ENCODE results near the gene TBC1D22B.
A peak's percentile ranks its signal among the peaks of the same experiment; 100 is the strongest.

Gene TBC1D22B

DNA sequence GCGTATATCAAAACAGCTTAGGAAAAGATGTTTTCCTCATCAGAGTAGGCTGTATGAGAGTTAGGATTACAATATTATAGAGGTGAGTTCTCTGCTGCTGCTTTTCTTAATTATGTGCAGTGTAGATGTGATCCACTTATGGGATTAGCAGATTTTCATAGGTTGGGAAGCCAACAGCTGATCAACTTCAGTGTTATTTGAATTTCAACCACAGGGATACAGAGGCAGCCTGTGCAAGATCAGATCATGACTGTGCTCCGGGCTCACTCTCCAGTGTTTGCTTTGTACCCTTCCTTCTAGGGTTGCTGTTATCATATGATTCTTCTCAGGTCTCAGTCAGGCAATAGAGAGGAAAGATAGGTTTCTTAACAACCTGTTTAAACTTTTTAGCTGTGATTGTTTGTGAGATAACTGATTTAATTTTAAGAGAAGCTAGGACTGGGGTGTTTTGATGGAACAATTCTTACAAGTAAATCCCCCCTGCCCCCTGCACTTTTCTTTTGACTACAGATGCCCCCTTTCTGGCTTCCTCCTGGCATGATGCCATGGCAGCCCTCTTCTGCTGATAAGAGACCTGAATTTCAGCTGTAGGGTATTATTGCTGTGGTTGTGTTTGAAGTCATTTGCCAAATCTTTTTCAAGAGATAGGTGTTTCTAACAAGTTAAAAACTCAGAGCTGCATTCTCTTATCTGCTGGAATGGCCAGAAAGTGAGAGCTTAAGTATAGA, 104.7 kb downstream of the TBC1D22B start:
- no peak for DNase-seq

DNA sequence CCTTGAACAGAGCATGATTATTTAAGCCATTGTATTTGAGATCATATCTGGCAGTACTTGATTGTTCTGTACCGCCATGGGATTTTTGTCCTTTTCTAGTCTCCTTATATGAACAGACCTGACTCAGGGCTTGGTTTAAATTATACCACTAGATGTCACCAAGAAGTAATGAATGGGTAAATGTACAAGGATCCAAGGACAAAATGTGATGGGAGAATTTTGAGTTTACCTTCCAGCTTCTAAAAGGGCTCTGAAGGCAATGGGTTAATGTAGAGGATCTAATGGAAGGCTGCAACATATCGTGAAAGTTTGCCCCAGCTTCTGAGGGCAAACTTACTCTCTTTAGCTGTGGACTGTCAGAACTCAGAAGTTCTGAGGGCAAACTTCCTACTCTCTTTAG, 108.2 kb downstream of the TBC1D22B start:
- DNase-seq, result no peak

DNA sequence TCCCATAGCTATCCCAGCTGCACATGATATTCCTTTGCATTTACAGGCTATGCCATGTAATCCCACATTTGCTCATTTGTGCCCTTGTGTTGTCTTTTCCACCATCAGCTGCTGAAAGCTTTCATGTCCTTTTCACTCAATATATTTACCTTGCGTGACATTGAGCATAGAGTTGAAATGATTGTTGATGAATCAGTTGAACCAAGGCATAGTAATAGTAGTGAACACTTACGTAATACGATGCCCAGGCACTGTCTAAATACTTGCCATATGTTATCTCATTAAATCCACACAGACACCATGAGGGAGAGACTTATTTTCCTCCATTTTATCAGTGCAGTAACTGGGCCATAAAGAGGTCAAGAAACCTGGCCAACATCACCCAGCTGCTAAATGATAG, 109.3 kb downstream of the TBC1D22B start:
- DNase-seq, result no peak

DNA sequence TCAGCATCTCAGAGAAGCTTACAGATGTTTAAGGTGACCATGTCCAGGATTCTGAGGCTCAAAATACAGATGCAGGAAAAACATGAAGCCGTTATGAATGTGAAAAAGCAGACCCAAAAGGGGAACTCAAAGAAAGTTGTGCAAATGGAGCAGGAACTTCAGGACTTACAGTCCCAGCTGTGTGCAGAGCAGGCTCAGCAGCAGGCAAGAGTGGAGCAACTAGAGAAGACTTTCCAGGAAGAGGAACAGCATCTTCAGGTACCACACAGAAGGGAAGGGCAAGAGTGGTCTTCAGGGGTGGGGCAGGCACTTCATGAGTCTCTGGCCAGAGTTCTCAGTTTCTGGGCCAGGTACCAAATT, 111.4 kb downstream of the TBC1D22B start:
- DNase-seq, result no peak

DNA sequence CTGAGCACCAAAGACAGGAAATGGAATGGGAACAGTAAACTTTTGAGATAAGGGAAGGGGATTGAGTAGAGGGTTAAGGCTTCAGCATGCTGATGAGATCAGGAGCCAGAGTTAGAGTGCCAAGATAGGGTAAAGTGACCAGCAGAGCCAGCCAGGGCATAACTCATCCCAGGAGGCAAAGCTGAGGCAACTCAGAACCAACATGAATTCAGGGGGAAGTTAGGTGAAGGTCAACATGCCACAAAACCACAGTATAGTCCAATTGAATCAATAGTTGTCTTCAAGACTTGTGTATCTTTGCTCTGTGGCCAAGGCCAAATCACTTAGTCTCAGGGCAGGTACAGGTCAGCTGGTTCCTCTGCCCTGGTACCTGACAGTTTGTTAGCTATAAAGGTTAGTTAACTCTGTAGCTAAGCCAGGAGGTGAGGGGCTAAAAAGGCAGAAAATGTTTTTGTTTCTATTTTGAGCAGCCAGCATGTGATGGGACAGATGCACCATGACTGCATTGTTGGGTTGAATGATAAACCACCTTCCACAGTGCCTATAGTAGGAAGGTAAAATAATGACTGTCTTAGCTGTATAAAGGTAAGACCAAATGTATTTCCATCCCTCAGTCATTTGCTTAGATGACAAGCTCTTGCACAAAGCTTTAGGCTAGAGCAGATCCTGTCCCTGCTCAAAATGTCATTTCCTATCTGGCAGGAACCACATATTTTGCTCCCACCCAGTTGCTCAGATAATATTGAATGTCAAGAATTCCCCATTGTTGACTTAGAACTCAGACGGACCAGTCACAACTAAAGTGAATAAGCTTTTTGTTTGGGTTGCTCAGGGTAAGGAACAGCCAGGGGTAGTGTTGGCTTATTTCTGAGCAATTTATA, 112.0 kb downstream of the TBC1D22B start:
- DNase-seq, result no peak

DNA sequence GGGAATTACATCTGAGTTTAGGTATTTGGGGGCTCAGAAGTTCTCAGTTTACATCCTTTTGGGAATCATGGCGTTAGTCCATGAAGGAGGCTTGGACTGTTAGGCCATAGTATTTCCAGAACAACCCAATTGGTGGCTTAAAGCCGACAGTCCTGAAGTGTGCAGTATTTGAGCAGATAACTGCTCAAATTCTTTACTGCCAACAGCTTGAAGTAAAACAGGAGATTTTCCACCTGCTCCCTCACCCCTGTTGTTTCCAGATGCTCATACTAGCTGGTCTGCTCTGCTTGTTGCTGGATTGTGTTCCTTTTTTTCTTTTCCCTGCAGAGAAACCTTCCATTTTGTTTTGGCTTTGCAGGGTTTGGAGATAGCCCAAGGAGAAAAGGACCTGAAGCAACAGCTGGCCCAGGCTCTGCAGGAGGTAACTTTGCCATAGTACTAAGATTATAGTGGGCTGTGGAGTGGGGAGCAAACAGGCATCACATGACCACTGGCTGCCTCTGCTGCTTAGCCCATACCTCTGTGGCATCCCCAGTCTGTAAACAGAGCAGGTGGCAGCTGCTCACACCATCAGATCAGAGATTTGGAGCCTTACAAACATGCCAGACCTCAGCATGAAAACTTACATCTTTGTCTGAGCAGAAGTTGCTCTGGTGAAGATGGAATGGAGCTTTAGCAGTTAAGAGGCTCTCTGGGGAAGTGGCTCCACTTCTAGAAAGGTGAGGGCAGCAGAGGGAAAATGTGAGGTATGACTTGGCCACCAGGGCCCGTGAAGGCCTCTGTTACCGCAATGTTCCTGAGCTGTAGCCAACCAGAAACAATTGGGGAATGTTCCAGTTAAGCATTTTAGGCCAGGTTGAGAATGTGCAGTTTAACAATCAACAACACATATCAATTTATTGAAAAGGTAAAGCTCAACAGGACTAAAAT, 113.8 kb downstream of the TBC1D22B start:
- no peak for DNase-seq

DNA sequence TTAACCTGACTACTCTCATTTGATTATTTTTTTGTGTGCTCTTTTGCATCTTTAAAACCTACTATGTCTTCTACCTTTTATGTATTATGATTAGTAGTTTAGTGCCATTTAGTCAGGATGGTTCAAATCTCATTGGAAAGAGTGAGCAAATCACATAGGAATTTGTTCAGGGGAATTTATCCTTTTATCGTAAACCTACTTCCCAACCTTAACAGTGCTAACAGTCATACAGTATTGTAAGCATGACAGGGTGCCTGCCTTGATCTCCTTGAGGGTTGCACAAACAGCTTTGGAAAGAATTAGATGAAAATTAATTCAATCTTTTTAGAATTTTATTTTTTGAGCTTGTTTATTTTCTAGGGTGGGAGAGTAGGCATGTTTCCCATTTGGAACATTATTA, 114.5 kb downstream of the TBC1D22B start:
- no peak for DNase-seq

DNA sequence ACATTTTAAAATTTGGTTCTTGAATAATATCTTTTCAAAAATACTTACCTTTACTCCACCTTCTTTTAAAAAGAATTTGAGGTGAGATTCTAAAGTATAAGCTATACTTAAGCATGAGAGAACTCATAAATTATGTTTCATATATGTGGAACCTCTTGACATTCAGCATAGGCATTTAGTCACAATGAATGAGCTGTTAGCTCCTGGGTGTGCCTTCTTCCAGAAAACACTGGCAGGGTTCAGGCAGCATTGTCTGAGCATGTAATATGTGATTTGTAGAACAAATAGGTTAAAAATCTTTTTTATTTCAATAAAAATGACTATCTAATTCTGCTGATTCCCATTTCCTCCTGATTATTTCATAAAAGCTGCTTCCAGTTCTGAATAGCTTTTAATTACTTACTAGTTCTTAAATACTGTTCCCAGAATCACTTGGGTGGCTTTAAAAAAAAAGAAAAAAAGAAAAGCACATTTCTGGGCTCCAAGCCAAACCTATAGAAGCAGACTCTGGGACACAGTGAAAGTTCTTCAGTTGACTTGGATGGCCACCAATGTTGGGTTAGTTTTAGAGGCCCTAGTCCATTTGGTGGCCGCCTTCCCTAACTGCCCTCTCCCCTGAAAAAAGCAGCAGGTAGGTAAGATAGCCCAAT, 116.4 kb downstream of the TBC1D22B start:
- no peak for DNase-seq

DNA sequence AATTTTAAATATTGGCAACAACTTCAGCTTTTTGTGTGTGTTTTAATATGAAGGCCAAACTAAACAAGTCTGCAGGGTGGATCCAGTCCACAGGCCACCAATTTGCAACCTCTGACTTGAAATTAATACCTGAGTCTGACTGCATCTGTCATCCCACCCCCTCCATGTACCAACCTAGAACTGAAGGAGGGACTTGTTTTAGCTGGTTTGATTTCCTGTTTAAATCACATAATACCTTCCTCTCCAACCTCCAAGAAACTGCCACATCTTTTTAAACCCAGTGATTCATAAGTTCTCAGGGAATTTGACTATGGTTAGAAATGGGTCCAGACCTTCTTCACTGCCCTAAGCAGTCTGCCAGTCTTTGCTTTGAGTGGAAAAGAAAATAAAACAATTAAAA, 117.8 kb downstream of the TBC1D22B start:
- DNase-seq, result no peak

DNA sequence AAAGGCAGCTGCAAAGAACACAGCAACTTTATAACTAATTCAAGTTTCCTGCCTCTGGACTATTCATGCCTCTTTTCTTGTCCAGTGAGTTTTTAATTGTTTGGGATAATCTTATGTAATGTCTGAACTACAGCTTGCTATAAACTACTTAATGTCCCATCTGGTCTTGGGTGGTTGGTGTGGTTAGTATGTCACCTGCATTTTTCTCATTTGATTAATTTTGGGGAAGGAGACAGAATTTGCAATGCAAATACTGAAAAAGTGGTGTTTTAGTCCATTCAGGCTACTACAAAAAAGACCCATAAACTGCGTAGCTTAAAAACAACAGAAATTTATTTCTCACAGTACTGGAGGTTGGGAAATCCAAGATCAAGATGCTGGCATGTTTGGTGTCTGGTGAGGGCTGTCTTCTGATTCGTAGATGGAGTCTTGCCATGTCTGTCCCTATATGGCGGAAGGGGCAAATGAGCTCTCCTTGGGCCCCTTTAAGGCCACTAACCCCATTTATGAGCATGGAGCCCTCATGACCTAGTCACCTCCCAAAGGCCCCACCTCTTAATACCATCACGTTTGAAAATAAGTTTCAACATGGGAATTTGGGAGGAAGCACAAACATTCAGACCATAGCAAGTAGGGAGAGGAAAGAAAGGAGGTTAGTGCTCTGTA, 118.6 kb downstream of the TBC1D22B start:
- DNase-seq, result no peak

DNA sequence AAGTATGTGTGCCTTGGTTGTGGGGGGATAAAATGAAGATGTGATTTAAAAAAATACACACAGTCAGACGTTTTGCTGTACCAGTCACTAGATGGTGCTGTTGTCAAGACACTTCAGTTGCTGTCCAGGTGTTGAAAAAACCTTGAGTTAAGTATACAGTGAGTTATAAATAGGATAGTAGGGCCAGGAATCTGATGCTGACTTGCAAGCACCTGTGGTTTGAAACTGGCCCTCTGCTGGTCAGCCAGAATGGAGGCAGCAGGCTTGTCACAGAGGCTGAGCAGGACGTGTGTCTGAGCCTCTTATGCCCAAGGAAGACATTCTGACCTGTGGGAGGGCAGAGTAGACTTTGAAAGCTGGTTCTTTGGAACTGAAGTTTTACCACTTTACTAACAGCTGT, 124.0 kb downstream of the TBC1D22B start:
- DNase-seq, result peak in 1 of 2 experiments; percentile 19
